ES-I3 (cell line): ENCODE measurements around the gene MPO.

Experiments
- H3K36me3 ChIP-seq: 2 replicates; pipeline ENCODE4 v1.6.1; 2013; ENCODE audit warnings: mild to moderate bottlenecking, low read length, control low read depth, moderate library complexity; ENCODE audit not compliant: insufficient read depth
- H3K4me1 ChIP-seq: 2 replicates; pipeline ENCODE4 v1.6.1; 2013; ENCODE audit warnings: mild to moderate bottlenecking, control low read depth, low read length; ENCODE audit not compliant: insufficient read depth
- H3K9ac ChIP-seq: 2 replicates; pipeline ENCODE4 v1.6.1; 2013; ENCODE audit warnings: low read depth, mild to moderate bottlenecking, low read length, moderate library complexity
- H3K9me3 ChIP-seq: 2 replicates; pipeline ENCODE4 v1.6.1; 2013; ENCODE audit warnings: mild to moderate bottlenecking, low read length, moderate library complexity; ENCODE audit not compliant: control insufficient read depth, insufficient read depth

The MPO gene

GRCh38 chr17:58314706-58315015 is 33.9 kb upstream of the MPO start:
- no peaks in the 10 kb centered on the region for H3K36me3 ChIP-seq
- H3K9me3 ChIP-seq = no peaks in the 10 kb centered on the region
- no peak overlapping the region for H3K9ac ChIP-seq
- peaks cover 4% of the 10 kb centered on the region for H3K4me1 ChIP-seq

- Histone ChIP-seq H3K36me3 (no peaks in the 10 kb centered on the region), H3K9ac (no peak overlapping the region), H3K4me1 (peaks cover 4% of the 10 kb centered on the region), H3K9me3 (no peaks in the 10 kb centered on the region)
Measured at GRCh38 chr17:58313815-58314705, 33.3 kb upstream of the MPO start.

- H3K9me3 ChIP-seq = no peaks in the 10 kb centered on the region
- no peak overlapping the region for H3K9ac ChIP-seq
- H3K4me1 ChIP-seq = peaks cover 4% of the 10 kb centered on the region
- no peaks in the 10 kb centered on the region for H3K36me3 ChIP-seq
Measured at GRCh38 chr17:58312829-58313228, 32.1 kb upstream of the MPO start.

- no peaks in the 10 kb centered on the region for H3K9me3 ChIP-seq
- no peaks in the 10 kb centered on the region for H3K36me3 ChIP-seq
- no peaks in the 10 kb centered on the region for H3K4me1 ChIP-seq
- no peak overlapping the region for H3K9ac ChIP-seq
Measured at GRCh38 chr17:58312021-58312630, 31.4 kb upstream of the MPO start.

GRCh38 chr17:58311429-58311894 is 30.7 kb upstream of the MPO start:
- H3K36me3 ChIP-seq = no peaks in the 10 kb centered on the region
- no peak overlapping the region for H3K9ac ChIP-seq
- no peaks in the 10 kb centered on the region for H3K4me1 ChIP-seq
- no peaks in the 10 kb centered on the region for H3K9me3 ChIP-seq

GRCh38 chr17:58310511-58311428 is 30.0 kb upstream of the MPO start:
- Histone ChIP-seq H3K36me3 (no peaks in the 10 kb centered on the region), H3K9ac (no peak overlapping the region), H3K4me1 (no peaks in the 10 kb centered on the region), H3K9me3 (no peaks in the 10 kb centered on the region)

- H3K9ac ChIP-seq = no peak overlapping the region
- no peaks in the 10 kb centered on the region for H3K4me1 ChIP-seq
- H3K9me3 ChIP-seq = no peaks in the 10 kb centered on the region
- no peaks in the 10 kb centered on the region for H3K36me3 ChIP-seq
Measured at GRCh38 chr17:58309918-58310259, 29.2 kb upstream of the MPO start.

- H3K9me3 ChIP-seq = no peaks in the 10 kb centered on the region
- H3K9ac ChIP-seq = no peak overlapping the region
- H3K4me1 ChIP-seq = no peaks in the 10 kb centered on the region
- H3K36me3 ChIP-seq = no peaks in the 10 kb centered on the region
Measured at GRCh38 chr17:58308985-58309917, 28.5 kb upstream of the MPO start.

GRCh38 chr17:58308173-58308984 is 27.6 kb upstream of the MPO start:
- Histone ChIP-seq H3K9ac (no peak overlapping the region), H3K36me3 (no peaks in the 10 kb centered on the region), H3K9me3 (no peaks in the 10 kb centered on the region), H3K4me1 (no peaks in the 10 kb centered on the region; the same call in 1 of the 2 replicates)

GRCh38 chr17:58307468-58308172 is 26.9 kb upstream of the MPO start:
- Histone ChIP-seq H3K9ac (no peak overlapping the region), H3K9me3 (no peaks in the 10 kb centered on the region), H3K4me1 (no peaks in the 10 kb centered on the region; the same call in 1 of the 2 replicates), H3K36me3 (no peaks in the 10 kb centered on the region)

GRCh38 chr17:58306131-58306951 is 25.6 kb upstream of the MPO start:
- Histone ChIP-seq H3K36me3 (no peaks in the 10 kb centered on the region), H3K4me1 (peaks cover 5% of the 10 kb centered on the region; the same call in 1 of the 2 replicates), H3K9ac (no peak overlapping the region), H3K9me3 (no peaks in the 10 kb centered on the region)

- H3K9ac ChIP-seq = no peak overlapping the region
- no peaks in the 10 kb centered on the region for H3K9me3 ChIP-seq
- peaks cover 10% of the 10 kb centered on the region; the same call in 1 of the 2 replicates for H3K4me1 ChIP-seq
- no peaks in the 10 kb centered on the region for H3K36me3 ChIP-seq
Measured at GRCh38 chr17:58305626-58306025, 24.9 kb upstream of the MPO start.
